ENCODE data around the gene COX6A1. TPM values are rescaled to one million over a fixed set of nuclear protein-coding genes. Genes with fewer than 3 reads are reported as not detected.
"Not testable (repeated sequence)": the region's sequence is repeated elsewhere in the genome, so short reads cannot be mapped to it uniquely, and the experiment has no call there.

Gene COX6A1
- polyA plus RNA-seq, 1 donor (not counting 4 experiments of a cell fraction or from before 2014, with no cell fraction given) = 663 TPM

DNA sequence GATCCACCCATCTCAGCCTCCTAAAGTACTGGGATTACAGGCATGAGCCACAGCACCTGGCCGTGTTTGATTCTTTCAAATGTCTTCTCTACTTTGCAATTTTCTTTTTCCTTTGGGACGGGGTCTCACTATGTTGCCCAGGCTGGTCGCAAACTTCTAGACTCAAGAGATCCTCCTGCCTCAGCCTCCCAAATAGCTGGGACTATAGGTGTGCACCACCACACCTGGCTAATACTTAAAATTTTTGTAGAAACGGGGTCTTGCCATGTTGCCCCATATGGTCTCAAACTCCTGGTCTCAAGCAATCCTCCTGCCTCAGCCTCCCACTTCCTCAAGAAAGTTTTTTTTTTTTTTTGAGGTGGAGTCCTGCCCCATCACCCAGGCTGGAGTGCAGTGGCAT lies 10.1 kb downstream of the COX6A1 start:
- dilution Hi-C loops (cut with MboI; ENCODE audit: extremely low pct_ligation_motif_present, low sequenced_read_pairs) = no loop called here
- FAIRE-seq (no peak), DNase-seq (ENCODE audit: low read depth, low spot score) (no peak)
- TF ChIP-seq CTCF (optimal IDR thresholded peaks at IDR 0.05 in 1 of 3, IDR thresholded peaks at IDR 0.05 in 1 of 3, conservative IDR thresholded peaks at IDR 0.05 in 1 of 3; ENCODE audit: extremely low read depth in 1 of 3, insufficient read depth in 2 of 3, low read length in 3 of 3) = no peak
- H3K9me1 ChIP-seq (ENCODE audit: control insufficient read depth, extremely low read depth, insufficient read depth, low read length) = no peaks in the 10 kb centered on the region
- no peak overlapping the region for H2AFZ ChIP-seq (ENCODE audit: control insufficient read depth, low read length)
- no peak overlapping the region for H3K9ac ChIP-seq (ENCODE audit: control insufficient read depth, extremely low read depth, insufficient read depth, low read length)
- H4K20me1 ChIP-seq (ENCODE audit: control insufficient read depth, extremely low read depth, insufficient read depth, low read length) = no peaks in the 10 kb centered on the region
- no peaks in the 10 kb centered on the region for H3K9me3 ChIP-seq (ENCODE audit: control insufficient read depth, low read depth, low read length)
- no peak overlapping the region for H3K4me3 ChIP-seq (ENCODE audit: control insufficient read depth in 2 of 3, extremely low read depth in 1 of 3, insufficient read depth in 2 of 3, low read depth in 1 of 3, low read length in 3 of 3)
- H3K4me1 ChIP-seq (ENCODE audit: control insufficient read depth, extremely low read depth, insufficient read depth, low read length) = peaks cover 14% of the 10 kb centered on the region
- H3K36me3 ChIP-seq (ENCODE audit: control insufficient read depth in 2 of 2, extremely low read depth in 1 of 2, insufficient read depth in 2 of 2, low read length in 2 of 2) = peaks cover 18 to 20% of the 10 kb centered on the region in 2 experiments
- no peak overlapping the region for H3K4me2 ChIP-seq (ENCODE audit: control insufficient read depth, extremely low read depth, insufficient read depth, low read depth, low read length)
- no peak overlapping the region for H3K27ac ChIP-seq (ENCODE audit: control insufficient read depth, insufficient read depth, low read length)
- peaks cover 70% of the 10 kb centered on the region for H3K79me2 ChIP-seq (ENCODE audit: control insufficient read depth, insufficient read depth, low read length)
- H3K27me3 ChIP-seq (ENCODE audit: control insufficient read depth, extremely low read depth, insufficient read depth, low read length) = no peaks in the 10 kb centered on the region

DNA sequence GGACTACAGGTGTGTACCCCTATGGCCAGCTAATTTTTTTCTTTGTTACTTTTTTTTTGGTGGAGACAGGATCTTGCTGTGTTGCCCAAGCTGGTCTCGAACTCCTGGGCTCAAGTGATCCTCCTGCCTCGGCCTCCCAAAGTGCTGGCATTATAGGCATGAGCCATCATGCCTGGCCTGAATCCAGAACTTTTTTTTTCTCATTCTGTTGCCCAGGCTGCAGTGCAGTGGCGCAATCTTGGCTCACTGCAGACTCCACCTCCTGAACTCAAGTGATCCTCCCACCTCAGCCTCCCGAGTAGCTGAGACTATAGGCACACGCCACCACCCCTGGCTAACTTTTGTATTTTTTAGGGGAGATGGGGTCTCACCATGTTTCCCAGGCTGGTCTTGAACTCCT lies 14.6 kb downstream of the COX6A1 start:
- DNase-seq (ENCODE audit: low read depth, low spot score); H3K4me1 ChIP-seq (ENCODE audit: control insufficient read depth, extremely low read depth, insufficient read depth, low read length); H2AFZ ChIP-seq (ENCODE audit: control insufficient read depth, low read length); H3K9me3 ChIP-seq (ENCODE audit: control insufficient read depth, low read depth, low read length); H3K27me3 ChIP-seq (ENCODE audit: control insufficient read depth, extremely low read depth, insufficient read depth, low read length); H3K4me3 ChIP-seq (ENCODE audit: control insufficient read depth in 2 of 3, extremely low read depth in 1 of 3, insufficient read depth in 2 of 3, low read depth in 1 of 3, low read length in 3 of 3); FAIRE-seq; H3K9ac ChIP-seq (ENCODE audit: control insufficient read depth, extremely low read depth, insufficient read depth, low read length); H4K20me1 ChIP-seq (ENCODE audit: control insufficient read depth, extremely low read depth, insufficient read depth, low read length); H3K27ac ChIP-seq (ENCODE audit: control insufficient read depth, insufficient read depth, low read length); H3K4me2 ChIP-seq (ENCODE audit: control insufficient read depth, extremely low read depth, insufficient read depth, low read depth, low read length); dilution Hi-C loops (cut with MboI; ENCODE audit: extremely low pct_ligation_motif_present, low sequenced_read_pairs); H3K9me1 ChIP-seq (ENCODE audit: control insufficient read depth, extremely low read depth, insufficient read depth, low read length): not testable (repeated sequence)
- Histone ChIP-seq H3K79me2 (ENCODE audit: control insufficient read depth, insufficient read depth, low read length) (peaks cover 29% of the 10 kb centered on the region), H3K36me3 (ENCODE audit: control insufficient read depth in 2 of 2, extremely low read depth in 1 of 2, insufficient read depth in 2 of 2, low read length in 2 of 2) (peaks cover 16 to 28% of the 10 kb centered on the region in 2 experiments)

- Histone ChIP-seq H3K4me2 (ENCODE audit: control insufficient read depth, extremely low read depth, insufficient read depth, low read depth, low read length) (no peak overlapping the region), H3K9me1 (ENCODE audit: control insufficient read depth, extremely low read depth, insufficient read depth, low read length) (no peaks in the 10 kb centered on the region), H3K9me3 (ENCODE audit: control insufficient read depth, low read depth, low read length) (no peaks in the 10 kb centered on the region), H3K27me3 (ENCODE audit: control insufficient read depth, extremely low read depth, insufficient read depth, low read length) (no peaks in the 10 kb centered on the region), H3K27ac (ENCODE audit: control insufficient read depth, insufficient read depth, low read length) (no peak overlapping the region), H3K9ac (ENCODE audit: control insufficient read depth, extremely low read depth, insufficient read depth, low read length) (no peak overlapping the region), H3K4me1 (ENCODE audit: control insufficient read depth, extremely low read depth, insufficient read depth, low read length) (no peaks in the 10 kb centered on the region), H3K36me3 (ENCODE audit: control insufficient read depth in 2 of 2, extremely low read depth in 1 of 2, insufficient read depth in 2 of 2, low read length in 2 of 2) (peaks cover 17 to 26% of the 10 kb centered on the region in 2 experiments), H2AFZ (ENCODE audit: control insufficient read depth, low read length) (no peak overlapping the region), H3K79me2 (ENCODE audit: control insufficient read depth, insufficient read depth, low read length) (peaks cover 22% of the 10 kb centered on the region), H4K20me1 (ENCODE audit: control insufficient read depth, extremely low read depth, insufficient read depth, low read length) (peaks cover 9% of the 10 kb centered on the region), H3K4me3 (ENCODE audit: control insufficient read depth in 2 of 3, extremely low read depth in 1 of 3, insufficient read depth in 2 of 3, low read depth in 1 of 3, low read length in 3 of 3) (no peak overlapping the region)
- FAIRE-seq (no peak), DNase-seq (ENCODE audit: low read depth, low spot score) (no peak)
- dilution Hi-C loops (cut with MboI; ENCODE audit: extremely low pct_ligation_motif_present, low sequenced_read_pairs) = no loop called here
- TF ChIP-seq CTCF (optimal IDR thresholded peaks at IDR 0.05 in 1 of 3, IDR thresholded peaks at IDR 0.05 in 1 of 3, conservative IDR thresholded peaks at IDR 0.05 in 1 of 3; ENCODE audit: extremely low read depth in 1 of 3, insufficient read depth in 2 of 3, low read length in 3 of 3) (no peak), EZH2 (IDR thresholded peaks at IDR 0.05; ENCODE audit: low read length) (no peak)
Observed at GRCh38 chr12:120453060-120453750, 15.3 kb downstream of the COX6A1 start.

All from keratinocyte (primary cell).